SH-SY5Y (cell line): Measurements from ENCODE around the gene SCN11A.

Experiments used
- GATA2 ChIP-seq: IDR thresholded peaks from 2 replicates; pipeline ENCODE4 v1.6.1; 2011; ENCODE audit warnings: mild to moderate bottlenecking, low read depth, low read length
- GATA3 ChIP-seq: IDR thresholded peaks from 2 replicates; pipeline ENCODE4 v1.6.1; 2011; ENCODE audit warnings: low read depth, mild to moderate bottlenecking, low read length, moderate library complexity

Gene SCN11A

DNA sequence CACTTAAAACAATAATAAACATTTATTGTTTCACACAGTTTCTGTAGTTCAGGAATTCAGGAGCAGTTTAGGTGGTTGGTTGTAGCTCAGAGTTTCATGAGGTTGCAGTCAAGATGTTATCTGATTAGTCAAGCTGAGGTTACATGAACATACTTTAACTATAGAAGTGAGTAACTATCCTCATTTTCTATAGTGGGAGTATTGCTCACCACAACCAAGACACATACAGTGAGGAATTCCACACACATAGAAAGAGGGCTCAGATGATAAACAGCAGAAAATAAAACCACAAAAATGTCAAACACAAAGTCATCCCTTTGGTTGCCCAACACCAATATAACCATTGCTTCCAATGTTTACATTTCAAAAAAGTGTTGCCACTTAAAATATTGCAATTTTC lies 13.6 kb downstream of the SCN11A start:
- no peak for TF ChIP-seq GATA3
- no peak for TF ChIP-seq GATA2

DNA sequence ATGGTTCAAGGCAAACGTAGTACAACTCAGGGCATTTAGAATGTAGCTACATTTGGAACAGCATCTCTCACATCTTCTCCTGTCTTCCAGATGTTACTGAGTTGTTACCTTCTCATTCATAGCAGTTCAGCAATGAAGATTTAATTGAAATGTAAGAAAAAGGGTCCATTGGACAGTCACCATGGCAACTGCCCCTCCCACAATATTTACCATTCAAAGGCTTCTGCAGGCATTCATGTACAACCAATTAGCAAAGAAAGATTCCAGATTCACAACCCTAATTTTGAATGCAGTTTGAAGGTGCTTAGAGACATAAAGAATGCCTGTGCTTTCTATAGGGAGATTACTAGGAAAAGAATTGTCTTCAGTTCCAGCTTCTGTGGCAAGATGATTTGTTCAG lies 22.2 kb downstream of the SCN11A start:
- TF ChIP-seq GATA3: no peak
- TF ChIP-seq GATA2: no peak

DNA sequence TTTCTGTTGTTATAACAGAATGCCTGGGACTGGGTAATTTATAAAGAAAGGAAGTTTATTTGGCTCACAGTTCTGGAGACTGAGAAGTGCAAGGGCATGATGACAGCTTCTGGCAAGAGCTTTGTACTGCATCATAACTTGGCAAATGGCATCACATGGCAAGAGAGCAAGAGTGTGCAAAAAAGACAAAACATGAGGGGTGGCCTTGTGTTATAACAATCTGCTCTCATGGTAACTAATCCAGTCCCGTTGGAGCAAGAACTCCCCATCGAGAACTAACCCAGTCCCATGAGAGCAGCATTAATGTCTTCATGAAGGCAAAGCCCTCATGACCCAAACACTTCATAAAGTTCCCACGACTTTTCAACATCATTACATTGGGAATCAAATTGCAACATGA lies 23.2 kb downstream of the SCN11A start:
- TF ChIP-seq GATA2 (no peak), GATA3 (no peak)

DNA sequence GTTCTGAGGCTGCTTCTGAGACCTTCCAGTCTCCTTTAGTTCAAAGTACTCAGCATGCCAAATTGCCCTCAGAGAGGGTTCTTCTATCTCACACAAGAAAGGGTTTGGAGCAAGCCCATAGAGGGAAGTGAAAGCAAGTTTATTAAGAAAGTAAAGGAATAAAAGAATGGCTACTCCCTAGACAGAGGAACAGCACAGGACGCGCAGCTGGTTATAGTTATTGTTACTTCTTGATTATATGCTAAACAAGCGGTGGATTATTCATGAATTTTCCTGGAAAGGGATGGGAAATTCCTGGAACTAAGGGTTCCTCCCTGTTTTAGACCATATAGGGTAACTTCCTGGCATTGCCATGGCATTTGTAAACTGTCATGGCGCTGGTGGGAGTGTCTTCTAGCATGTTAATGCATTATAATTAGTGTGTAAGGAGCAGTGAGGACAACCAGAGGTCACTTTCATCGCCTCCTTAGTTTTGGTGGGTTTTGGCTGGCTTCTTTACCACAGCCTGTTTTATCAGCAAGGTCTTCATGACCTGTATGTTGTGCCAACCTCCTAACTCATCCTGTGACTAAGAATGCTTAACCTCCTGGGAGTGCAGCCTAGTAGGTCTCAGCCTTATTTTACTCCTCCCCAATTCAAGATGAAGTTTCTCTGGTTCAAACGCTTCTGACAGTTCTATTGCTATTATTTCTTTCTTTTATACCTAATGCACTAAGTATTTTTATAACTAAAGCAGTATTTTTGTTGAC lies 26.3 kb downstream of the SCN11A start:
- TF ChIP-seq GATA3 (no peak), GATA2 (no peak)

DNA sequence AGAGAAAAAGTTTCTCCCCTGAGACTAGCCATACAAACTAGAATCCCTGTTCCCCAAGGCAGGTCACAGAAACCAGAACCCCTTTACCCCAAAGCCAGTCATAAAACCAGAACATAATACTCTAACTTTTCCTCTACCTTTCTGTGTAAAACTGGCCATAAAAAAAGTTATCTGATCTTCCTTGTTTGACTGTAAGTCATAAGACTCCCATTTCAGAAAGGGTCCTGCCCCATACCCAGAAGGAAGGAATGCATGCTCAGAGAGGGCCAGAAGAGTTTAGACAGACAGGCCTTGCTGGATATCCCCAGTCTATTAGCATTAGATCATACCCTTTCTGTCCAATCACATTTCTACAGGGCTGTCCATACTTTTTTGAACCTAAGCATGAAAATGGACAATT lies 27.2 kb downstream of the SCN11A start:
- TF ChIP-seq GATA2 (no peak), GATA3 (no peak)

DNA sequence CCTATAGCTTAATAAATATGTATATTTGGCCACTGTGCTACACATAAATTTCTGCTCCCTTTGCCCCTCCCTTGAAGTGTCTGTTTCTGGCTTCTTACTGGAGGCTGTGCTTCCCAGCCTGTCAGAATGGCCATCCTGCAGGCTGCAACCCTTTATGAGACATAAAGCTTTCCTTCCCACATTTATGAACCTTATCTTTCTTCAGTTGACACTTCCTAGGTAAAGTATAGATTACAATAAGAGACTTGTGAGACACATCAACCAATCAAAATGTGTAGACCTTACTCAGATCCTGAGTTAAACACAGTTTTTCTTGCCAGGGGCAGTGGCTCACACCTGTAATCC lies 29.5 kb downstream of the SCN11A start:
- TF ChIP-seq GATA2: no peak
- TF ChIP-seq GATA3: no peak

DNA sequence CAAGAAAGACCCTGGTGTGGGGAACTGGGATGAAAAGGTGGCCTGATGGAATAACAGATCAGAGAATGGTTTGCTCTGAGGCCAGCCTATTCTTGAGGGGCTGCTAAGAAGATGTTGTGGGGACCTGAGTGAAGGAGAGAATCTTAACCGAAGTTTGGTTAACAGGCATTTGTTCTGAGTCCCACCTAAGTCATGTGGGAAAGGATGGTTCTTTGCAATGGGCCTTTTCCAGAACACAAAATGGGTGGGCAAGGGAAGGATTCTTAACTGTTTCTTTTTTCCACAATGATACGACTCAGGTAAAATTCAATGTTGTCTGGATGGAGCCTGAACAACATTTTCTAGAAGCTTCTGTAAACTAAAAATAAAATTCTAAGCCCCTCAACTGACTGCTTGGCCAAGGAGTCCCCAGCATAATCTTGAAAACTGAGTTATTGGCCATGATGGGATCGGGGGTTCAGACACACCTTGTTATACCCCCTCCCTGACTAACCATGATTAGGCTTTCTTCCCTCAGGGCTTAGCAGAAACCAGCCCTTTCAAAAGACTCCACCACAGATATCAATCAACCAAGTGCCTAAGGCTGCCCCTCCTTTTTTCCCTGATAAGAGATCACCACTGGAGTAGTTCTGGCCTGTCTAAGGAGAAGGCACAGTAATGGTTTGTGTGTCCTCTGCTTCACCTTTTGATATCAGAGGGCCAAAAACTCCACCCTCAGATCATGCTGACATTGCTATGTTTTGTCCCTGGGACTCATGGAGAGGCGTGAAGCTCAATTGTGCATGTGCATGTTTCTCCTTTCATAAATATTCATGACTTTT lies 30.1 kb downstream of the SCN11A start:
- TF ChIP-seq GATA2 (no peak), GATA3 (no peak)

DNA sequence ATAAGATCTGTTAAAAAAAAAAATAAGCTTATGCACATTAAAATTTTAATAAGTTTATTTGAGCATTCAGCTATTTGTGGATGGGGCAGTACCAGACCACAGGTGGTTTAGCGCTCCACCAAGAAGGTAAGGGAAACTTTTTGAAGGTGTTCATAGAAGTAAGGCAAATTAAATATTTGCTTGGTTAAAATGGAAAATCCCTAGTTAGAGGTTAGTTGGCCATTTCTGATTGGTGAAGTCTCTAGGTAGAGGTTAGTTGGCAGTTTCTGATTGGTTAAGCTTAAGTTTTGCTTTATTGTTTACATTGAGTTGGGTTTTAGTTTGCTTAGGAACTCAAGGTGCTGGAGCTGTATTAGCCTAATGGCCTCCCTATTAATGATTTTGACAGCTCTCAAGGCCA lies 30.7 kb downstream of the SCN11A start:
- no peak for TF ChIP-seq GATA3
- no peak for TF ChIP-seq GATA2

DNA sequence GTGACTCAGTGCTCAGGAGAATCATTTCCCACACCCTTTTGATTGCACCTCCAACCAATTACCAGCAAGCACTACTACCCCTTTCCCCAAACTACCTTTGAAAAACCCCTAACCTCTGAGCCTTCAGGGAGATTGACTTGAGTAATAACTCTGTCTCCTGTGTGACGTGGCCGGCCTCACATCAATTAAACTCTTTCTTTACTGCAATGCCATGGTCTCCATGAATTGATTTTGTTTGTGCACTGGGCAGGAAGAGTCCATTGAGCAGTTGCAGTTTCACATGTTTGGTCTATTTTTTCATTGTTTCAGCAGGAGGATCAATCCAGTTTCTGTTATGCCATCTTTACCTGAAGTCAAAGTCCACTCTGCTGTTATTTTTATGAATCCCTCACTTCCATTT lies 32.4 kb downstream of the SCN11A start:
- no peak for TF ChIP-seq GATA2
- TF ChIP-seq GATA3: no peak

DNA sequence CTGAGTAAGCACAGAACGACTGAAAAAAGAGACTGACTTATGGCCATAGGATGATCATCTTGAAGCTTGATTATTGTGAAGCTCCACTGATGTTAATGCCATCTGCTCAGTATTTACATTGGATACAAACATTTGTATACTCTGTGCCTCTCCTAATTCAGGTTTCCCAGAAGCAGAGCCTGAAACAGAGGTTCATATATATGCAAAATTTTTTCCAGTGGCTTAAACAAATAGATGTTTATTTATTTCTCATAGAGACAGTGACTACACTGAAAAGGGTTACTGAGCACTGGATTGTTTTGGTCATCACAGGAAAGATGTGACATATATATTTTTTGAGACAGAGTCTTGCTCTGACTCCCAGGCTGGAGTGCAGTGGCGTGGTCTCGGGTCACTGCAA lies 36.3 kb downstream of the SCN11A start:
- TF ChIP-seq GATA2 (no peak), GATA3 (no peak)

DNA sequence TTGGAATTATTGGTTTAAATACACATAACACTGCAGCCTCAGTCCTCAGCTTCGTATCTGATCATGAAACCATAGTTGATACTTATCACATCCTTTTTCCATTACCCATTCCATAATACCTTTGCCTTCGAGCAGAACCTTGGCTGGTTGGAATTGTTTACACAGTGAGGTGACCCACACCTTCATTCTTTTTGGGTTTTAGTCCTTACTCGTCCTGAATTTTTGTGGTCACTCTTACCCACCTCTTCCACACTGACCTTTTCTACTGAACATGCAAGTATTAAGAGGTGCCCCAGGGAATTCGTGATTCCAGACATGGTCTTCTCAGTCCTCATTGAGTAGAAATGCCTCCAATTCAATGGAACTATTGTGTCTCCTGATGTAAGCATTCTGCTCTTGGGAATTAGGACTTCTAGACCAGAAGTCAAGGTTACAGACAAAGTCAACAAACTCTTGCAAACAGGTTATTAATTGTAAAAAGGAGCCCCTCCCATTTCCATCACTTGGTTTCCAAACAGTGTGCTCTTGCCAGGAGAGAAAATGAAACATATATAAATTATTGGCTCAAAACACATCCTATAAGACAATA lies 37.7 kb downstream of the SCN11A start:
- TF ChIP-seq GATA3: no peak
- no peak for TF ChIP-seq GATA2

DNA sequence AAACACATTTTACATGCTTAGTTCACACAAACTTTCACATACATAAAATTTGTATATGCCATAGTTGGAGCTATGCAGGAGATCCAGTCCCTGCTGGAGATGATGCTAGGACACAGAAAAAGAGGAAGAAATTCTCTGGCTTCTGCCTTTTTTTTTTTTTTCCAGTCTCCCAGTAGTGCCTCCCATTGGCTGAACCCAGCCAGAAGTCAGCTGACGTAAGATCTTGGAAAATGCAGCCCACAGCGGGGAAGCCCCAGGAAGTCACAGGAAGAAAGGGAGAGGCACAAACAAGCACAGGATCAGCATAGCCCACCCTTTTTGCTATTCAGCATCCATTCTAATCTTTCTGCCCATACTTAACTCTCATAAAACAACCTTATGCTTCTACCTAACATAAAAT lies 38.5 kb downstream of the SCN11A start:
- no peak for TF ChIP-seq GATA3
- no peak for TF ChIP-seq GATA2

DNA sequence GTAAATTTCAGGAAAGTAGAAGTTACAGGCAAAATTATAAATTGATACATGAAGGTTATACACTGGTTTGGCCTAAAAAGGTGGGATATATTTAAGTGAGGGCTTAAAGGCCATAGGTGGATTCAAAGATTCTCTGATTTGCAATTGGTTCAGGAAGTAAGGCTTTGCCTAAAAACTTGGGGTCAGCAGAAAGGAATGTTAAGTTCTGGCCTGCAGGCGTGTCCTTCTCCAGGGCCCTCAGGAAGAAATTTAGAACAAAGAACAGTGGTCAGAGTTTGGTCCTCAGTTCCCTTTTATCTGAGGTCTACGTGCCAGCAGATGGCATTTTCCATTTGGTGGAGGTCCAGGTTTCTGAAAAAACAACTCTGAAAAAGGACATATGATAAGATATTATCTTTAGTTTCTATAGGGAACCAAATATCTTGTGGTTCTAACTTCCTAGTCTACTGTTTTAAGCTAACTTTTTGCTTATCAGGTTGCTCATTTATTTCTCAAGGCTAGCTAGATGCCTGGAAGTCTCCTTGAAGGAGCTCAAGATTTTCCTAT lies 40.5 kb downstream of the SCN11A start:
- TF ChIP-seq GATA2: no peak
- TF ChIP-seq GATA3: no peak

DNA sequence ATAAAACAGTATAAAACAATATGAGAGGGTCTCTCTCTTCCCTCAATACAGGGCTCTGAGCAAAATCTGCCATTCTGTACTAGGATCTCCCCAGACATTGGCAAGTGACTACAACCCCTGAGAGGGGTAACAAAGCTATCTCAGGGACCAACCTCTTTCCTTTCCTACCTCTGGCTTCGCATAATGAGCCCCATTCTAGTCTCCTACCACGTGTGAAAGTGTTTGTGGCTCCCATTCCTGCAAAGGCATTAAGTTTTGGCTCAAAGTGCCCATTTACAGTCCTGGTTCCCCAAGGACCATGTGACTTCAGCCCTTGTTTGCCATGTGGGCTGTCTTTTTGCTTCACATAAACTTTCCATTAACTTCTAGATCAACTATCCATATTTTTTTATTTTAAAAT lies 46.4 kb downstream of the SCN11A start:
- TF ChIP-seq GATA2 (no peak), GATA3 (no peak)
